MCF 10A (cell line): Measurements from ENCODE around the gene UNC5CL. TPM values are rescaled to one million over a fixed set of nuclear protein-coding genes. Genes with fewer than 3 reads are reported as not detected.

Experiments
- BruUV-seq: library from RNA; stranded (reverse); fragments of 400-500 nt; replicated peaks from 2 replicates; lab custom pipeline; 2021; lab: Mats Ljungman, UMichigan
- CTCF ChIA-PET: fragments of 300-600 bp; sonication (Branson Sonifier 250); formaldehyde crosslinking; extraction: SDS; loops from one replicate; lab custom pipeline; 2021; ENCODE audit warnings: antibody characterized with exemption, inconsistent platforms; lab: Yijun Ruan, JAX
- POLR2A ChIA-PET: fragments of 300-600, 350-650 bp; sonication (Branson Sonifier 250); formaldehyde crosslinking; extraction: SDS; loops from one replicate; lab custom pipeline; 2020; ENCODE audit warnings: antibody characterized with exemption, inconsistent platforms; lab: Yijun Ruan, JAX
- DNase-seq: peaks from one replicate; pipeline ENCODE4 v3.0.0-alpha.2; 2018; ENCODE audit not compliant: unreplicated experiment
- H3K27ac Mint-ChIP-seq: one replicate; pipeline ENCODE4 v1.8.0; 2022; ENCODE audit warnings: mild to moderate bottlenecking, low read depth, mixed read lengths; ENCODE audit not compliant: unreplicated experiment
- H3K27me3 Mint-ChIP-seq: one replicate; pipeline ENCODE4 v1.8.0; 2022; ENCODE audit warnings: mixed read lengths; ENCODE audit not compliant: insufficient read depth, unreplicated experiment
- H3K36me3 Mint-ChIP-seq: one replicate; pipeline ENCODE4 v1.8.0; 2022; ENCODE audit warnings: mild to moderate bottlenecking, moderate library complexity, mixed read lengths; ENCODE audit not compliant: insufficient read depth, unreplicated experiment
- H3K4me1 Mint-ChIP-seq: one replicate; pipeline ENCODE4 v1.8.0; 2022; ENCODE audit warnings: mixed read lengths; ENCODE audit not compliant: insufficient read depth, unreplicated experiment
- H3K4me3 Mint-ChIP-seq: one replicate; pipeline ENCODE4 v1.8.0; 2022; ENCODE audit warnings: mild to moderate bottlenecking, moderate library complexity, mixed read lengths; ENCODE audit not compliant: unreplicated experiment
- H3K9me3 Mint-ChIP-seq: one replicate; pipeline ENCODE4 v1.8.0; 2022; ENCODE audit warnings: mixed read lengths; ENCODE audit not compliant: unreplicated experiment
- intact Hi-C: fragments of 100-400 bp; cut with micrococcal nuclease; formaldehyde crosslinking; loops from 2 replicates; pipeline ENCODE4 v1.14.1; 2022
- total RNA-seq: library from RNA; stranded (reverse); gene quantifications from 2 replicates; pipeline ENCODE4 v1.2.3, GENCODE V29; 2022
- TF ChIP-seq, protein P1 (sequence below): fragments of 200-600 bp; IDR thresholded peaks from one replicate; pipeline ENCODE4 v1.8.0; 2022; ENCODE audit warnings: antibody characterized with exemption, mild to moderate bottlenecking; ENCODE audit not compliant: unreplicated experiment

Gene UNC5CL
- total RNA-seq, 1 experiment from 2014 or later, result 0.19 TPM

DNA sequence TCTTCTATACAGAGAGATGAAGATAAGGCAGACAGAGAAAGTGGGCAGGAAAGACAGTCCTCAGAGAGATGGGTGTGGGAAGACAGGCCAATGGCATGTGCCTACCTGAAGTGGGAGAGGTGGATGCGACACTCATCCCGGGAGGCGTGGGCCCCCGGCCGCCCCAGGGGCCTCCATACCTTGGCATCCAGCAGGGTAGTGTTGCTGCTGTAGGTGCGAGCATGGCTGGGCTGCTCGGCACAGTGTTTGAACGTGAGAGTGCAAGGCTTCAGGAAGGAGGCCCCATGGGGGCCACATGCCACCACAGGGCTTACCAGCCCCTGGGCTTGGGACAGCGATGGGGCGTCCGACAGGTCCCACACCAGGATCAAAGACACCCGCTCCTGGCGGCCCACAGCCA is 5.2 kb downstream of the UNC5CL start:
- Mint-ChIP-seq H3K9me3 (no peaks in the 10 kb centered on the region), H3K4me1 (peaks cover 27% of the 10 kb centered on the region), H3K27ac (no peak overlapping the region), H3K4me3 (no peak overlapping the region), H3K36me3 (no peaks in the 10 kb centered on the region), H3K27me3 (no peaks in the 10 kb centered on the region)
- CTCF ChIA-PET, result no interaction called here
- no TSS peak for BruUV-seq
- POLR2A ChIA-PET, result no interaction called here
- DNase-seq, result no peak
- intact Hi-C loops, result no loop called here
- TF ChIP-seq, protein P1, sequence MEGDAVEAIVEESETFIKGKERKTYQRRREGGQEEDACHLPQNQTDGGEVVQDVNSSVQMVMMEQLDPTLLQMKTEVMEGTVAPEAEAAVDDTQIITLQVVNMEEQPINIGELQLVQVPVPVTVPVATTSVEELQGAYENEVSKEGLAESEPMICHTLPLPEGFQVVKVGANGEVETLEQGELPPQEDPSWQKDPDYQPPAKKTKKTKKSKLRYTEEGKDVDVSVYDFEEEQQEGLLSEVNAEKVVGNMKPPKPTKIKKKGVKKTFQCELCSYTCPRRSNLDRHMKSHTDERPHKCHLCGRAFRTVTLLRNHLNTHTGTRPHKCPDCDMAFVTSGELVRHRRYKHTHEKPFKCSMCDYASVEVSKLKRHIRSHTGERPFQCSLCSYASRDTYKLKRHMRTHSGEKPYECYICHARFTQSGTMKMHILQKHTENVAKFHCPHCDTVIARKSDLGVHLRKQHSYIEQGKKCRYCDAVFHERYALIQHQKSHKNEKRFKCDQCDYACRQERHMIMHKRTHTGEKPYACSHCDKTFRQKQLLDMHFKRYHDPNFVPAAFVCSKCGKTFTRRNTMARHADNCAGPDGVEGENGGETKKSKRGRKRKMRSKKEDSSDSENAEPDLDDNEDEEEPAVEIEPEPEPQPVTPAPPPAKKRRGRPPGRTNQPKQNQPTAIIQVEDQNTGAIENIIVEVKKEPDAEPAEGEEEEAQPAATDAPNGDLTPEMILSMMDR, result no peak

DNA sequence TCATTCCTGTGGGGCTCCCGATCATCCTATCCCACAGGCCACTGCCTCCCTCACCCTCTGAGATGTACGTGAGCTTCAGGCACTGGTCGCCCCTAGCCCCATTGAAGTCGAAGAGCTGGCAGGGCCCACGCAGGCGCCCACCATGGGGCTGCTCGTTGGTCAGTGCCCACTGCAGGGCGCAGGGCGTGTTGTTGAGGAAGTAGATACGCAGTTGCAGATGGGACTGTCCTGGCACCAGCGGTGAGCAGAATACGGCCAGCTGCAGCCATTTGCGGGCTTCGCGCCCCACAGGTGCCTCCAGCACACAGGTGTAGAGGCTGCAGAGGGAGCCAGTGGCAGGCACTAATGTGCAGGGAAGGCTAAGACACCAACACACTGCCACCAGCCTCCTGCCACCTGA is 6.2 kb downstream of the UNC5CL start:
- ChIA-PET POLR2A (interaction anchor here (0.6 kb wide), 1 partner anchor 1568 kb away, joined by 3 read pairs; no protein-coding TSS in a partner anchor), CTCF (interaction anchor here (0.5 to 0.7 kb wide), 3 partner anchors 33 to 1152 kb away, joined by 3 to 4 read pairs (median 3); no protein-coding TSS in a partner anchor)
- Mint-ChIP-seq H3K27me3 (no peaks in the 10 kb centered on the region), H3K9me3 (no peaks in the 10 kb centered on the region), H3K36me3 (no peaks in the 10 kb centered on the region), H3K4me3 (no peak overlapping the region), H3K4me1 (peaks cover 32% of the 10 kb centered on the region), H3K27ac (no peak overlapping the region)
- no TSS peak for BruUV-seq
- no peak for DNase-seq
- TF ChIP-seq, protein P1, result no peak
- intact Hi-C loops, result no loop called here

DNA sequence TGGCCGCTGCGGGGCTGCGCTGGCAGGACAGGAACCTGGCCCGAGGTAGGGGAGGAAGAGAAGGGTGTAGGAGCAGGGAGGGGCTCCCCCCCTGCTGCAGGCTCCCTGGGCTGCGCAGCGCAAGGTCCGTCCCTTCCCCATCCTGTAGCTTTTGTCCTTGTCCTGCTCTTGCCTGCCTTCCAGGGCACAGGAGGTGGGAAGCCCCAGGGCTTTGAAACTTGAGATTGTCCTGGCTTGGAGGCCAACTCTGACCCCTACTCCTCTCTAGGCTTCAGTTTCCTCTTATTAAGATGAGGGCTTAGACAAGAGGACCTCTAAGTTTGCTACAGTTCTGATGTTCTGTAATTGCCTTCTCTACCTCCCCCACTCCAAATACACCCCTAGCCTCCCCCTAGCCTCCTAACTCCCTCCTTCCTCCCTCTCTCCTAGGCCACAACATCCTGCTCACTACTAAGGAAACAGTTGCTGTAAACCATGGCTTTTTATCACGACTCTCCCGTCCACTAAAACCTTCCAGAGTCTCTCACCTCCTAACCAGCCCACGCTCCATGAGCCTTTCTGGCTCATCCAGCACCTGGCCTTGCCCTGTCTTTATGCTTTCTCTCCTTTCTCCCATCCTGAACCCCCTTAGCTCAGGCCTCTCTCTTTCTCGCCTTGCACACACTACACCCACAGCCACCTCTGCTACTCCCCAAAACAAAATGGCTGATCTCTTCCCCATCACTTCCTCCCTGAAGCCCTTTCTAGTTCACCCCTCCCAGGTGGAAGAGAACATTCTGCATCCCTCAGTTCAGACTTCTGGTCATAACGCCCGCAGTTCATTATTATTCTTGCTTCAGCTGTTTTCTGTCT is 10.2 kb downstream of the UNC5CL start:
- Mint-ChIP-seq H3K4me3 (peak overlapping the region; percentile 61), H3K27ac (no peak overlapping the region), H3K27me3 (no peaks in the 10 kb centered on the region), H3K4me1 (peaks cover 24% of the 10 kb centered on the region), H3K9me3 (no peaks in the 10 kb centered on the region), H3K36me3 (no peaks in the 10 kb centered on the region)
- BruUV-seq, result no TSS peak
- intact Hi-C loops, result loop anchor here (1.0 to 10.0 kb wide), 4 partner anchors 22 to 1654 kb away; no protein-coding TSS in a partner anchor
- no peak for DNase-seq
- ChIA-PET POLR2A (interaction anchor here (0.7 to 2.8 kb wide), 3 partner anchors 10 to 117 kb away, joined by 3 to 9 read pairs (median 6); no protein-coding TSS in a partner anchor), CTCF (interaction anchor here (0.6 to 5.3 kb wide), 54 partner anchors 8 to 1680 kb away, joined by 3 to 43 read pairs (median 4); partner anchors contain the start of genes TSPO2 and UNC5CL)
- TF ChIP-seq, protein P1, result no peak
